ENCODE data around the gene RPL3. TPM values are rescaled to one million over a fixed set of nuclear protein-coding genes. Genes with fewer than 3 reads are reported as not detected.
"Not testable (repeated sequence)": the region's sequence is repeated elsewhere in the genome, so short reads cannot be mapped to it uniquely, and the experiment has no call there.

Gene RPL3
- total RNA-seq, 1 donor from 2014 or later: 2,433 TPM

GRCh38 chr22:39360674-39361413 is 41.4 kb upstream of the RPL3 start:
- no peak for TF ChIP-seq CTCF (IDR thresholded peaks at IDR 0.05; ENCODE audit: unreplicated experiment)
- Mint-ChIP-seq H3K4me3 (ENCODE audit: low read depth) (no peak overlapping the region), H3K27ac (peak overlapping the region; percentile 60), H3K36me3 (ENCODE audit: insufficient read depth) (peaks cover 14% of the 10 kb centered on the region), H3K4me1 (ENCODE audit: low read depth) (peaks cover 22% of the 10 kb centered on the region), H3K9me3 (ENCODE audit: low read depth) (no peaks in the 10 kb centered on the region), H3K27me3 (no peaks in the 10 kb centered on the region)
- no peak for DNase-seq (ENCODE audit: low spot score, unreplicated experiment)

GRCh38 chr22:39360242-39360641 is 40.8 kb upstream of the RPL3 start:
- H3K27ac Mint-ChIP-seq: no peak overlapping the region
- no peaks in the 10 kb centered on the region for H3K27me3 Mint-ChIP-seq
- no peak for TF ChIP-seq CTCF (IDR thresholded peaks at IDR 0.05; ENCODE audit: unreplicated experiment)
- DNase-seq (ENCODE audit: low spot score, unreplicated experiment): no peak
- H3K4me3 Mint-ChIP-seq (ENCODE audit: low read depth): no peak overlapping the region
- peaks cover 14% of the 10 kb centered on the region for H3K36me3 Mint-ChIP-seq (ENCODE audit: insufficient read depth)
- H3K4me1 Mint-ChIP-seq (ENCODE audit: low read depth): peaks cover 22% of the 10 kb centered on the region
- no peaks in the 10 kb centered on the region for H3K9me3 Mint-ChIP-seq (ENCODE audit: low read depth)

GRCh38 chr22:39359659-39360195 is 40.3 kb upstream of the RPL3 start:
- DNase-seq (ENCODE audit: low spot score, unreplicated experiment): no peak
- peaks cover 22% of the 10 kb centered on the region for H3K4me1 Mint-ChIP-seq (ENCODE audit: low read depth)
- H3K36me3 Mint-ChIP-seq (ENCODE audit: insufficient read depth): peaks cover 14% of the 10 kb centered on the region
- no peak for TF ChIP-seq CTCF (IDR thresholded peaks at IDR 0.05; ENCODE audit: unreplicated experiment)
- H3K9me3 Mint-ChIP-seq (ENCODE audit: low read depth): no peaks in the 10 kb centered on the region
- no peak overlapping the region for H3K27ac Mint-ChIP-seq
- no peaks in the 10 kb centered on the region for H3K27me3 Mint-ChIP-seq
- H3K4me3 Mint-ChIP-seq (ENCODE audit: low read depth): no peak overlapping the region

GRCh38 chr22:39358197-39358596 is 38.8 kb upstream of the RPL3 start:
- H3K27ac Mint-ChIP-seq; DNase-seq (ENCODE audit: low spot score, unreplicated experiment); H3K27me3 Mint-ChIP-seq; H3K9me3 Mint-ChIP-seq (ENCODE audit: low read depth); H3K4me3 Mint-ChIP-seq (ENCODE audit: low read depth): not testable (repeated sequence)
- Mint-ChIP-seq H3K4me1 (ENCODE audit: low read depth) (peaks cover 15% of the 10 kb centered on the region), H3K36me3 (ENCODE audit: insufficient read depth) (peaks cover 14% of the 10 kb centered on the region)

- H3K4me1 Mint-ChIP-seq (ENCODE audit: low read depth): peaks cover 13% of the 10 kb centered on the region
- peaks cover 14% of the 10 kb centered on the region for H3K36me3 Mint-ChIP-seq (ENCODE audit: insufficient read depth)
- not testable (repeated sequence) for H3K27me3 Mint-ChIP-seq; H3K4me3 Mint-ChIP-seq (ENCODE audit: low read depth); H3K9me3 Mint-ChIP-seq (ENCODE audit: low read depth); H3K27ac Mint-ChIP-seq; DNase-seq (ENCODE audit: low spot score, unreplicated experiment)
These were observed 38.0 kb upstream of the RPL3 start for GRCh38 chr22:39357110-39358108.

DNA sequence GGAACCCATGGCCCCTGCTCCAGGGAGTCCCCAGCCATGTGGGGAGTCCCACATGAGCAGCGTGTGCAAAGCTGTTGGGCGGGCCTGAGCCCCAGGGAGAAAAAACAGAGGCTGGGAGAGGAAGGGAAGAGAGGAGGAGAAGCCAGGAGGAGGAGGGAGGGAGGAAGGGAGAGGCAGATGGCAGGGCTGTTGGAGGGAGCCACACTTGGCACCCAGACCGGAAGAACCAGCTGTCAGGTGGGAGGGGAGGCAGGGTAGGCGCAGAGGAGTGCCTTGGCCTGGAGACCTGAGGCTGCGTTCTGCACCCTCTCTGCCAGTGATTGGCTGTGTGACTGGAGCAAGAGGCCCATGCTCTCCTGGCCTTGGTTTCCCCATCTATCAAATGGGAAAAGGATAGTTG is 37.0 kb upstream of the RPL3 start:
- H3K36me3 Mint-ChIP-seq (ENCODE audit: insufficient read depth): peaks cover 14% of the 10 kb centered on the region
- peaks cover 18% of the 10 kb centered on the region for H3K4me1 Mint-ChIP-seq (ENCODE audit: low read depth)
- no peak for TF ChIP-seq CTCF (IDR thresholded peaks at IDR 0.05; ENCODE audit: unreplicated experiment)
- no peak overlapping the region for H3K4me3 Mint-ChIP-seq (ENCODE audit: low read depth)
- H3K27me3 Mint-ChIP-seq: no peaks in the 10 kb centered on the region
- peak overlapping the region; percentile 76 for H3K27ac Mint-ChIP-seq
- H3K9me3 Mint-ChIP-seq (ENCODE audit: low read depth): no peaks in the 10 kb centered on the region
- no peak for DNase-seq (ENCODE audit: low spot score, unreplicated experiment)

DNA sequence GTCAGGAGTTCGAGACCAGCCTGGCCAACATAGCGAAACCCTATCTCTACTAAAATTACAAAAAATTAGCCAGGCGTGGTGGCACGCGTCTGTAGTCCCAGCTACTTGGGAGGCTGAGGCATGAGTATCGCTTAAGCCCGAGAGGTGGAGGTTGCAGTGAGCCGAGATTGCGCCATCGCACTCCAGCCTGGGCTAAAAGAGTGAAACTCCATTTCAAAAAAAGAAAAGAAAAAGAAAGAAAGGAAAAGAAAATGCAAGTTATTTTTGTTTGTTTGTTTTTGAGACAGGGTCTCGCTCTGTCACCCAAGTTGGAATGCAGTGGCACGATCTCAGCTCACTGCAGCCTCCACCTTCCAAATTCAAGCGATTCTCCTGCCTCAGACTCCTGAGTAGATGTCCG is 36.4 kb upstream of the RPL3 start:
- not testable (repeated sequence) for H3K9me3 Mint-ChIP-seq (ENCODE audit: low read depth); DNase-seq (ENCODE audit: low spot score, unreplicated experiment); H3K27ac Mint-ChIP-seq; H3K27me3 Mint-ChIP-seq; H3K4me3 Mint-ChIP-seq (ENCODE audit: low read depth)
- H3K4me1 Mint-ChIP-seq (ENCODE audit: low read depth): peaks cover 18% of the 10 kb centered on the region
- peaks cover 14% of the 10 kb centered on the region for H3K36me3 Mint-ChIP-seq (ENCODE audit: insufficient read depth)

Measured in progenitor cell of endocrine pancreas (in vitro differentiated cells).